Bronchial epithelial cell (primary cell): ENCODE measurements around the gene ASB12. TPM values are rescaled to one million over a fixed set of nuclear protein-coding genes. Genes with fewer than 3 reads are reported as not detected.
"Not testable (repeated sequence)": the region's sequence is repeated elsewhere in the genome, so short reads cannot be mapped to it uniquely, and the experiment has no call there.

Experiments
- DNase-seq: peaks from one replicate; pipeline ENCODE4 v3.0.0-alpha.2; 2010; ENCODE audit warnings: low read depth
- FAIRE-seq: peaks from 2 replicates; lab custom pipeline; 2011; peaks lifted over from hg19 to GRCh38; lab: Jason Lieb, UNC
- H3K27me3 ChIP-seq: 2 replicates; pipeline ENCODE4 v1.5.1; 2011; ENCODE audit warnings: low read length; ENCODE audit not compliant: control insufficient read depth, insufficient read depth
- H3K36me3 ChIP-seq: 2 replicates; pipeline ENCODE4 v1.5.1; 2011; ENCODE audit warnings: low read length; ENCODE audit not compliant: control insufficient read depth, insufficient read depth
- H3K4me3 ChIP-seq: 2 replicates; pipeline ENCODE4 v1.5.1; 2011; ENCODE audit warnings: mild to moderate bottlenecking, low read depth, low read length, control low read depth
- CTCF ChIP-seq: IDR thresholded peaks from 2 replicates; pipeline ENCODE4 v1.5.1; 2011; ENCODE audit warnings: mild to moderate bottlenecking, moderate library complexity, low read length, control low read depth, inconsistent platforms; ENCODE audit not compliant: insufficient read depth, severe bottlenecking
- total RNA-seq: library from RNA; depleted of rRNA; stranded (reverse); fragments of >200 nt; gene quantifications from 2 replicates; pipeline ENCODE4 v1.2.1, GENCODE V29; 2014

The ASB12 gene
- not detected in 2 replicates for total RNA-seq

DNA sequence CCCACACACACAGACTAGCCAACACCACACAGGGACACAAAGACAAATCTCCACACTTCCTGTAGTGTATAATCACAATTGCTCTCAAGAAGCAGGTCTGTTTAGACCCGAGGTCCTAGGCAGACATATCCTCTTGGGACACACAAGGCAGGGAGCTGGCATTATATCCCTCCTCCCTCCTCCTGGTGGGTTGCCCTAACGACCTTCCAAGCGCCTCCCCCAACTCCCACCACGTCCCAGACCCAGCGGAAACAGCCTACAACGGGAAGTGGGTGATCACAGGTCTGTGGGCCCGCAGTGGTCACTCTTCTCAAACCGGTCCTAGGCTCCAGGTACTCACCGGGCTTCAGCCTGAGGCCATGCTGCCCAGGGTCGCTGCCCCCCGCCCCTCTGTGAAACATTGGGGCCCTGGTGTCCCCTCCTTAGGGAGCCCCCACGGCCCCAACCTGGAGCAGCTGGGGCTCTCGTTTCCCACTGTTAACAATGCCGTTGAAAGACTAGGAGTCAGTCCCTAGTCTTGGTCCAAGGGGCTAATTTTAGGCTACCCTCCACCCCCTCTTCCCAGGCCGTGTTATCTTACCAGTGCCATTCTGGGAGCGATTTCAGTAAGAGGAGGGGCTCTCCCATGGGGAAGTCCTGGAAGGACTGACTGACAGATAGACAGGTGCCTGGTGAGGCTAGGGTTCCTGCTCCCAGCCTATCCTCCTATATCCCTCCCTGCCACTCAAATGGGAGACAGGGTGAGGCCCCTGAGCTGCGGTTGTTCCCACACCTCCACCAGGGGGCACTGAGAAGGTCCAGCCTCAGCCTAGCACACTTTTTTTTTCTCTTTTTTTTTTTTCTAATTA, at the start of gene ASB12:
Gene ASB12, minus strand, starts transcription at position 485 of the 848 bp plus-strand sequence. CDS start 4,957 bp downstream, outside the sequence.
- Histone ChIP-seq H3K4me3 (no peak within 1 kb of the TSS), H3K27me3 (no peaks in the 10 kb centered on the region), H3K36me3 (no peaks in the 10 kb centered on the region)
- TF ChIP-seq CTCF = no peak
- FAIRE-seq (no peak), DNase-seq (no peak)

- no peak for DNase-seq
- Histone ChIP-seq H3K36me3 (no peaks in the 10 kb centered on the region), H3K27me3 (no peaks in the 10 kb centered on the region), H3K4me3 (no peak overlapping the region)
- no peak for TF ChIP-seq CTCF
- no peak for FAIRE-seq
These were observed 34.9 kb upstream of the ASB12 start for GRCh38 chrX:64265265-64265664.

GRCh38 chrX:64229154-64229553, 1.3 kb downstream of the ASB12 start:
- Histone ChIP-seq H3K36me3 (no peaks in the 10 kb centered on the region), H3K27me3 (no peaks in the 10 kb centered on the region), H3K4me3 (no peak overlapping the region)
- no peak for TF ChIP-seq CTCF
- DNase-seq = no peak
- FAIRE-seq = no peak

DNA sequence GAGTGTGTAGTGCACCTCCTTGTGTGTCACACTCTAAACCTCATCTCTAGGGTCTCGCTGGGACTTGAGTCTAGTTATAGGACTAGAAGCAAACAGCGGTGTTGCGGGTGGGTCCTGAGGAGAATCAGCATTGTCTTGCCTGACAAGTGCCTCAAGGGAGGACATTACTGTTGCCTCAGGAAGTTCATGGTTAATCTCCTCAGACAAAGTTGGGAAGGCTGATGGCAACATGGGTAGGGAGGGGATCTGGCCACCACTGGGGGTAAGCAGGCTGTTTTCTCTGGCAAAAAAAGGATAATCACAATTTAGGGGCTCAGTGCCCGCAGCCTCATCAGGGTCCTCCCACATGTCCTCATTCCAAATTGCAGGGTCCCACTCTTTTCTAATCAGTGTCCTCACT, 12.4 kb downstream of the ASB12 start:
- no peaks in the 10 kb centered on the region for H3K36me3 ChIP-seq
- TF ChIP-seq CTCF = no peak
- no peaks in the 10 kb centered on the region for H3K27me3 ChIP-seq
- FAIRE-seq (no peak), DNase-seq (no peak)
- no peak overlapping the region for H3K4me3 ChIP-seq

- not testable (repeated sequence) for H3K4me3 ChIP-seq, H3K27me3 ChIP-seq, DNase-seq, H3K36me3 ChIP-seq, FAIRE-seq
These were observed 16.4 kb downstream of the ASB12 start for GRCh38 chrX:64213989-64214388.

GRCh38 chrX:64206556-64207162, 23.7 kb downstream of the ASB12 start:
- peak overlapping the region; percentile 63 for H3K4me3 ChIP-seq
- TF ChIP-seq CTCF = no peak
- FAIRE-seq = no peak
- H3K36me3 ChIP-seq = no peaks in the 10 kb centered on the region
- DNase-seq = peak; percentile 4
- H3K27me3 ChIP-seq = no peaks in the 10 kb centered on the region
